ENCODE measurements around the gene MCTP1. TPM values are rescaled to one million over a fixed set of nuclear protein-coding genes. Genes with fewer than 3 reads are reported as not detected.

Gene MCTP1
- total and polyA plus RNA-seq, 2 donors from 2014 or later = 1.4 to 19.3 TPM

- H3K27me3 ChIP-seq (ENCODE audit: control insufficient read depth, insufficient read depth, low read length) = no peaks in the 10 kb centered on the region
- intact Hi-C loops (cut with DNase I) = no loop called here
- no peak for FAIRE-seq
- peaks cover 0 to 5% (median 0%) of the 10 kb centered on the region in 3 donors for H3K9me3 ChIP-seq (ENCODE audit: control insufficient read depth in 2 of 3, insufficient read depth in 1 of 3, low read length in 3 of 3)
- no peak overlapping the region for H3K9ac ChIP-seq (ENCODE audit: low read length in 3 of 3)
- no peak for TF ChIP-seq CTCF (IDR thresholded peaks at IDR 0.05; ENCODE audit: borderline replicate concordance, extremely low read depth, insufficient read depth)
- no peak overlapping the region for H3K27ac ChIP-seq (ENCODE audit: low read depth in 2 of 2, low read length in 2 of 2)
- H3K4me3 ChIP-seq (ENCODE audit: low read length in 3 of 3) = no peak overlapping the region
- no peaks in the 10 kb centered on the region for H3K36me3 ChIP-seq (ENCODE audit: control insufficient read depth in 2 of 3, insufficient read depth in 3 of 3, low read length in 3 of 3)
- DNase-seq = no peak
- H3K4me1 ChIP-seq (ENCODE audit: control insufficient read depth in 2 of 3, insufficient read depth in 2 of 3, low read depth in 1 of 3, low read length in 3 of 3) = no peaks in the 10 kb centered on the region
These were observed 252.1 kb downstream of the MCTP1 start for GRCh38 chr5:95032801-95033200.

GRCh38 chr5:95029569-95030366 lies 255.1 kb downstream of the MCTP1 start:
- Histone ChIP-seq H3K27me3 (ENCODE audit: control insufficient read depth, insufficient read depth, low read length) (no peaks in the 10 kb centered on the region), H3K36me3 (ENCODE audit: control insufficient read depth in 2 of 3, insufficient read depth in 3 of 3, low read length in 3 of 3) (no peaks in the 10 kb centered on the region), H3K9ac (ENCODE audit: low read length in 3 of 3) (no peak overlapping the region), H3K4me3 (ENCODE audit: low read length in 3 of 3) (no peak overlapping the region), H3K9me3 (ENCODE audit: control insufficient read depth in 2 of 3, insufficient read depth in 1 of 3, low read length in 3 of 3) (peaks cover 0 to 5% (median 0%) of the 10 kb centered on the region in 3 donors), H3K27ac (ENCODE audit: low read depth in 2 of 2, low read length in 2 of 2) (no peak overlapping the region), H3K4me1 (ENCODE audit: control insufficient read depth in 2 of 3, insufficient read depth in 2 of 3, low read depth in 1 of 3, low read length in 3 of 3) (no peaks in the 10 kb centered on the region)
- intact Hi-C loops (cut with DNase I) = no loop called here
- TF ChIP-seq CTCF (IDR thresholded peaks at IDR 0.05; ENCODE audit: borderline replicate concordance, extremely low read depth, insufficient read depth) = no peak
- DNase-seq (no peak), FAIRE-seq (no peak)

GRCh38 chr5:95027775-95028174 lies 257.1 kb downstream of the MCTP1 start:
- H3K9me3 ChIP-seq (ENCODE audit: control insufficient read depth in 2 of 3, insufficient read depth in 1 of 3, low read length in 3 of 3) = no peaks in the 10 kb centered on the region
- H3K27ac ChIP-seq (ENCODE audit: low read depth in 2 of 2, low read length in 2 of 2) = no peak overlapping the region
- H3K27me3 ChIP-seq (ENCODE audit: control insufficient read depth, insufficient read depth, low read length) = no peaks in the 10 kb centered on the region
- H3K36me3 ChIP-seq (ENCODE audit: control insufficient read depth in 2 of 3, insufficient read depth in 3 of 3, low read length in 3 of 3) = no peaks in the 10 kb centered on the region
- no peak overlapping the region for H3K9ac ChIP-seq (ENCODE audit: low read length in 3 of 3)
- intact Hi-C loops (cut with DNase I) = no loop called here
- no peak for DNase-seq
- no peak for TF ChIP-seq CTCF (IDR thresholded peaks at IDR 0.05; ENCODE audit: borderline replicate concordance, extremely low read depth, insufficient read depth)
- no peak for FAIRE-seq
- H3K4me1 ChIP-seq (ENCODE audit: control insufficient read depth in 2 of 3, insufficient read depth in 2 of 3, low read depth in 1 of 3, low read length in 3 of 3) = no peaks in the 10 kb centered on the region
- no peak overlapping the region for H3K4me3 ChIP-seq (ENCODE audit: low read length in 3 of 3)

Data from kidney (tissue), 14 donors.